Adipose tissue (tissue), 3 donors: ENCODE results near the gene TMC1. TPM values are rescaled to one million over a fixed set of nuclear protein-coding genes. Genes with fewer than 3 reads are reported as not detected.

Experiments
- H3K27ac ChIP-seq: one replicate; pipeline ENCODE4 v1.5.1; 2013; ENCODE audit warnings: low read depth, low read length
- WGBS, 3 donors: extraction: QIAGEN DNeasy Blood & Tissue Kit; methylation state at CpG; one replicate each; pipeline ENCODE4 v1.1.7; 2013; 5-methylcytosine and 5-hydroxymethylcytosine counted together
- polyA plus RNA-seq, 3 donors: library from polyadenylated mRNA; stranded (reverse); fragments of 200-250 nt; gene quantifications; one replicate each; pipeline ENCODE4 v1.2.3, GENCODE V29; 2013
- donor health status: healthy with polysubstance abuse.
- donor health status: Bipolar disorder and iron deficiency.
- donor health status: healthy.

TMC1 gene
- polyA plus RNA-seq, 3 donors: 0.19 to 1.9 TPM; not detected in 1

DNA sequence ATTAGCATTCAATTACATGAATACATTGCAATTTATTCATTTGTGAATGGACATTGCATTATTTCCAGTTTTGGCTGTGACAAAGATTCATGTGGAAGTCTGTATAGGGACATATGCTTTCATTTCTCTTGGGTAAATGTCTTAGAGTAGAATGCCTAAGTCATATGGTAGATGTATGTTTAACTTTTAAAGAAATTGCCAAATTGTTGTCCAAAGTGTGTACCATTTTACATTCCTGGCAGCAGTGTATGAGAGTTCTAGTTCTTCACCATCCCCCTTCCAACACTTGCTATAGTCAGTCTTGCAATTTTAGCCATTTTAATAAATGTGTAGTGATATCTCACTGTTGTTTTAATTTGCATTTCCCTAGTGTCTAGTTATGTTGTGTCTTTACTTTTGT, 122.2 kb downstream of the TMC1 start:
- no peak overlapping the region for H3K27ac ChIP-seq

DNA sequence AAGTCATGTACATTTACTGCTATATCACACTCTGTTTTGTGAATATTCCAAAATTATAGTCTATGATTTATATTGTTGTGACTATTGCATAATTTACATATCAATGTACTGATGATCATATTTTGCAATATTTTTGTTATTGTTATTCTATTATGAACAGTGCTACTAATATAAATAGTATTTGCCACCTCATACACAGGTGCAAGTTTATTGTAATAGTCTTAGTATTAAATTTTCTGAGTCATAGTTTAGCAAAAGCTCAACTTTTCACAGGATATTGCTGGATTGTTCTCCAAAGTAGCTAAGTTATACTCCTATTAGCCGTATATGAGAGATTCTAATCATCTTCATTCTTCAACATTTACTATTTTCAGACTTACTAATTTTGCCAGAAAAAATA, 124.7 kb downstream of the TMC1 start:
- 70 to 80% (median 79%) methylated on average over 1 of the region's 1 CpG for WGBS, 3 donors
- H3K27ac ChIP-seq: no peak overlapping the region

DNA sequence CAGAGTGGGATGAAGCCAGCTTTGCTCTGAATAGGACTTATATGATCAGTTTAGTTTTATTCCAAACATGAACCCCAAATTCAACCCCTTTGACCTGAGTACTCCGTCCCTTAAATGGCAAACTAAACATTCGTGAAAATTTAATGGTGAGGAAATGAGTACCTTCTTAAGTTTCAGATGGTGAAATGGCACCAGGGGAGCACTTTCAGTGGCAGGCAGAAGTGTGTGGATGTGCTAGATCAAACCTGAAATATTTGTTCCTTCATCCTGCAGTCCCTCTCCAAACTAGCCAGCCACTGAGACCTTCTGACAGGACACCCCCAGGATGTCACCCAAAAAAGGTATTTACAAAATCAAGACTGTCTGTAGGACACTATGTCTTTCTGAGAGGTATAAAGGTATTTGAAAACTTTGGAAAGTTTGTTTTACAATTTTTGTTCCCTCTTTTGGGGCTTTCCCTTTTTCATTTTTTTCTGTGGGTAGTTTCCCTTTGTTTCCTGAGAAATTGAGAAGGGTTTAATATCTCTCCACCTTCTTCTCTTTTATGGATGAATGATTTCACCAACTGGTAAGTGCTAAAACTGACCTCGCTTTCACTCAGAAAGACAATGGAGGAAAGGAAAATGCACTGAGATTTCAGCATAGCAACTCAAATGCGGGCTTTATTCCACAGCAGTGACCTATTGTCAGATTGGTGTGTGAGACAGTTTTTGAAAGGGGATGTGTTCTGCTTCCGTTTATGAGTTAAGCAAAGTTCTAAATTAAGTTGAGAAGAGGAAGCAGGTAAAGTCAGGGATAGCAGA, 127.1 kb downstream of the TMC1 start:
- no peak overlapping the region for H3K27ac ChIP-seq
- 52 to 66% (median 55%) methylated on average over 5 of the region's 5 CpGs for WGBS, 3 donors

DNA sequence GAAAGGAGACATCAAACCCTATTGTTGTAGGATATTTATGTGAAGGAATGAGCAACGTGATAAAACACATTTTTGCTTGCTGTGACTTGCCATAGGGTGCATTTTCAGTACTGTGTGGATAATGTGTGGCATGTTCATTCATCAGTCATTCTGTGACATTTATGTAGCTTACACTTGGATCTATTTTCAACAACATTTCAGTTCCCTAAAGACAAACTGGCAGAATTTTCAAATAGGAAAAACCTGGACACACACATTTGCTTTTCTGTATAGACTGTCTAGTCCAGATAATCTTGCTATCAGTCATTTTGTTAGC, 127.7 kb downstream of the TMC1 start:
- WGBS, 3 donors: 8 to 23% (median 8%) methylated on average over 1 of the region's 1 CpG
- H3K27ac ChIP-seq: no peak overlapping the region

DNA sequence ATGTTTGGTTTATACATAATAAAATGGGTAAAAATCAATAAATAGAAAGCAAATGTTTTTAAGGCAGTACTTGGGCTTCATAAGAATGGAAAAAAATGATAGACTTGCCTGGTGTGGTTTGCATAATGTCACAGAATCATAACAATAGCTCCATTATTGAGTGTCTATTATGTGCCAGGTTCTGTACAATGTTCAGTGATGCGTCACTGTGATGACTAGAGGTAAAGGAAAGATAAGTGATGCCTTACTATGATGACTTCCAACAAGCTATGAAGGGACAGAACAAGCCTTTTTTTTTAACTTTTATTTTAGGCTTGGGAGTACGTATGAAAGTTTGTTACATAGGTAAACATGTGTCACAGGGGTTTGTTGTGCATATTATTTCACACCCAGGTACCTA, 128.8 kb downstream of the TMC1 start:
- no peak overlapping the region for H3K27ac ChIP-seq
- 68 to 92% (median 88%) methylated on average over 2 of the region's 2 CpGs for WGBS, 3 donors

DNA sequence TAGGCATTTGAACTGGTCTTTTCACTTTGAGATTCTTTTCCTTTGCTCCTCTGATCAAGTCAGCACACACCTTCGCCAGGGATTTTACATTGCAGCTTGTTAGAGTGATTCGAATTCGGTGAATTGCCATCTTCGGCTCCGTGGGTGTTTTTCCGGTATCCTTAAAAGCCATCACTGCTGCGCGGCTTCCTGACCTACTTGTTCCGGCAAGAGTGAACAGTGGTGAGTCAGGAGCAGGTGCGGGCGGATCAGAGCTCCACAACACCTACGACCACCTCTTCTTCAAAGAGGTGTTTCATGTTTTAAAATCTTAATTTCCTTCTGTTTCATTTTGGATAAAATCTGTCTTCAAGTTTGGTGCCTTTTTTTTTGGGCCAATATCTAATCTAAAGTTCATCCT, 134.6 kb downstream of the TMC1 start:
- H3K27ac ChIP-seq: no peak overlapping the region
- WGBS, 3 donors: 90 to 96% (median 95%) methylated on average over 12 of the region's 12 CpGs

DNA sequence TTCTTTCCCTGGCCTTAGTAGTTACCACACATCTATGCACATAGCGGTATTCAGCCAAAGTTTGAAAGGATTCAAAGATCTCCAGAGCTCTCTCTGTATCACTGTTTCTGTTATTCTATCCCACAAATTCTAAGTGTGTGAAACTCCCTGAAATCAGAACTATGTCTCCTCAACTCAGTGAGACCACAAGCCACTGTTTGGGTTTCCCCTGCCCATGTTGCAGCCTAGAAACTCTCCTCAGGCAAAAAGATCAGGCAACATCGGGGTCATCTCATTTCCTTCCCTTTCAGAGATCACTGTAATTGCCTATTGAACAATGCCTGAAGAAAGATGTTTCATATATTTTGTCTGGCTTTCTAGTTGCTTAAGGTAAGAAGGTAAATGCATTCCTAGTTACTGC, 135.6 kb downstream of the TMC1 start:
- no peak overlapping the region for H3K27ac ChIP-seq
- WGBS, 3 donors: 75 to 88% (median 77%) methylated on average over 2 of the region's 2 CpGs

DNA sequence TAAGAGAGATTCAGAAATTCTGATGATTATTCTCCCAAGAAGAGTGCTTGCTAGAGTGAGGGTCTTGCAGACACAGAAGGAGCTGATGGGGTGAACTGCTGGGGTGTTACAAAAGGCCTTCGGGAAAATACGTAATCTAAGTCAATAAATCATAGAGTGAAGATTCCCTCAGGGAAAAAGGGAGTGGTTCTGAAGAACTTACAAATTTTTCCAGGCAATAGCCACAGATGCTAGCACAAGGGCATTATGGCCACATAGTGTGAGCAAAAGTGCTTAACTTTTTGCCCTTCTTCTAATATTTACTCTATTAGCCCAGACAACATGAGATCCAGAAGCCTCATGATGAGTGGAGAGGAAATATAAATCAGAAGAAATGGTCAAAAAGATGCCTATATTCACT, 137.3 kb downstream of the TMC1 start:
- no peak overlapping the region for H3K27ac ChIP-seq
- 56 to 75% (median 65%) methylated on average over 2 of the region's 2 CpGs for WGBS, 3 donors

DNA sequence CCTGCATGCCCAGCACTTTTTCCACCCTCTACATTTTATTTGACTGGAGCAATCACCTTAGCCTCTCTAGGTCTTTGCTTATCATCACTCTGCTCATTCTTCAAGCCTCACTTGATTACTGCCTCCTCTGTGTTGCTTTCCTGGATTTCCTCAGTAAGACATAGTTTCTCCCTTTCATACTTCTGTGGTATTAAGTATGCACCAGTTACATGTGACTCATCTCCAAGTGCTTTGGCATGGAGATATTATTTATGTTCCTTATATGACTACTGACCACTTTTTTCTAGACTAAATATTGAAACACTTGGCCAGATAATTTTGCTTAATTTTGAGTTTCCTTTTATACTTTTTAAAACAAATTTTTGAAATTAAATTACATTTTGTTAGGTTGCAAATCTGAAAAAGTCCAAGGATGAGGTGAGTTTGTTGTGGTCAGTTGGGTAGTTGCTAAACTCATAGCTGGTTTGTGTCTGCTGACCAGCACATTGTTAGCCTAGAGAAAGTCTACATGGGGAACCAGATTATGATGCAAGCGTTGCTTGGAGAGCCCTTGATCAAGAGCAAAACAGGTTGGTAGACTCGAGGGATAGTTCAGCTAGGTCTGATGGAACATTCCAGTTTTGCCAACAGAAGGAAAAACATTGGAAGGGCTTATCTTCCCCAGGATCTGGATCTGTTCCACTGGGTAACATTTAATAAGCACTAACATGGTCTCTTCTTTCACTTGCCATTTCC, 140.2 kb downstream of the TMC1 start:
- H3K27ac ChIP-seq: no peak overlapping the region
- WGBS, 3 donors: 63 to 84% (median 78%) methylated on average over 2 of the region's 2 CpGs

DNA sequence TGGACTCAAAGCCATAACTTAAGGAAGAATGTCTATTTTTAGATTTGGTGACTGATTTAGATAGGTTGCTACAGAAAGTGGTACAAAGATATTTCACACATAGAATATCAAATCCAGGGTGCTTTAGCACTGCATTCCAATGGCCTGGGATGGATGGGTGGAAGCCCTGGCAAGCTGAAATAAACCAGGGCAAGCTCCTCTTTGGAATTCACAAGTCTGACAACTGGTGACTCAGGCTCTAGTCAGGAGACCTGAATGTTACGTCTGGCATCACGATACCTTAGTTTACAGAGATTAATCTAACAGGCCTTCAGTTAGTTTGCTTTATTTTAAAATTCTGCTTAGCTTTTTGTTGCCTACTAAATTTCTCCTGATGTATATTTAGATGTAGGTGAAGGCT, 144.0 kb downstream of the TMC1 start:
- 81 to 94% (median 90%) methylated on average over 2 of the region's 2 CpGs for WGBS, 3 donors
- no peak overlapping the region for H3K27ac ChIP-seq

DNA sequence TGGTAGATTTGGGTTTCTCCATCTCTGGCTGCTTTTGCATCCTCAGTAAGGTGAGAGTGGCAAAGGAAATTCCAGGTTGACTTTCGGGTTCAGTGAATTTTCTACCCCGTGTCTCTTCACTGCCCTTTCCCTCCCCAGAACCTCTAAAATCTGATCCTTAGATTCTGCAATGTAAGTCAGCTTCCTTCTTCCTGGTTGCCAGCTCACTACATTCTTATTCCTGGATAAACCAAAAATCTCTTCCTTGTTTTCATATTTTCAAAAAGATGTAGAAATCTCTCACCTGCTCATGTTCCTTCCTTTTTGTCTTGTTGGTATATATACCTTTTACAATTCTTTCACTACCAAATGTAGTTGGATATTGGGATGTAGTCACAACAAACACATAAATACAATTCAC, 145.8 kb downstream of the TMC1 start:
- H3K27ac ChIP-seq: no peak overlapping the region
- WGBS, 3 donors: 78 to 86% (median 86%) methylated on average over 2 of the region's 2 CpGs

DNA sequence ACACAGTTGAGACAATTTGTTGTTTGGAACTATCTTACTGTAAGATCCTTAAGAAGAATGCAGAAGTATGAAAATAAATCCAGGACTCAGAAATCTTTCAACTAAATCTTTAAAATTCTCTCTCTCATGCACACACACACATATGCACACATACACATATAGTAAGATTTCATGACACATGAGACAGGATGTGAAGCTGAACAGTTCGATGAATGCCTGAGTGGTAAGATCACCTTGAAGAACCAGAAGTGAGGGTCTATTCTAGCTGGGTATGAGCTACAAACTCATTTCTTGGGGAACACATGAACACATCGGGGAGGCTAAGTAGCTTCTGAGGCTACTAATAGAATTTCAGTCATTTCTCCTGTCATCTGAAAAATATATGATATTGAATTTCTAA, 153.6 kb downstream of the TMC1 start:
- no peak overlapping the region for H3K27ac ChIP-seq
- 83 to 91% (median 91%) methylated on average over 2 of the region's 2 CpGs for WGBS, 3 donors

DNA sequence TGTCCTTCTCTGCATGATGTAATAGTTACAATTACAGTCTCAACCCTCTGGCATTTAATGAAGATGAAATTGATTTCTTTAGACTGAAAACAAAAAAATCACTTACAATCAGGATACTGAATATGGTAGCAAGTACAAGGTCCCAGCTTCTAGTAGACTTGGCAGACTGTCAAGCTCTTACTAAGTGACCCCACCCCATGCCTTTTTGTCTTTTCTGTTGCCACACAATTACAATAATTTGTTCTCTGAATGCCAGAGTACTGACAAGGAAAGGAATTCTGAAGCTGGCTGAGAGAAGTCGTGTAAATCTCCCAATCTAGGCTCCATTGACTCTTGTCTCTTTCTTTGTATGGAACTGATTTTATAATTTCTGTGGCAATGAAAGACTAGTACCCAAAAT, 154.2 kb downstream of the TMC1 start:
- 36 to 60% (median 51%) methylated on average over 1 of the region's 1 CpG for WGBS, 3 donors
- no peak overlapping the region for H3K27ac ChIP-seq

DNA sequence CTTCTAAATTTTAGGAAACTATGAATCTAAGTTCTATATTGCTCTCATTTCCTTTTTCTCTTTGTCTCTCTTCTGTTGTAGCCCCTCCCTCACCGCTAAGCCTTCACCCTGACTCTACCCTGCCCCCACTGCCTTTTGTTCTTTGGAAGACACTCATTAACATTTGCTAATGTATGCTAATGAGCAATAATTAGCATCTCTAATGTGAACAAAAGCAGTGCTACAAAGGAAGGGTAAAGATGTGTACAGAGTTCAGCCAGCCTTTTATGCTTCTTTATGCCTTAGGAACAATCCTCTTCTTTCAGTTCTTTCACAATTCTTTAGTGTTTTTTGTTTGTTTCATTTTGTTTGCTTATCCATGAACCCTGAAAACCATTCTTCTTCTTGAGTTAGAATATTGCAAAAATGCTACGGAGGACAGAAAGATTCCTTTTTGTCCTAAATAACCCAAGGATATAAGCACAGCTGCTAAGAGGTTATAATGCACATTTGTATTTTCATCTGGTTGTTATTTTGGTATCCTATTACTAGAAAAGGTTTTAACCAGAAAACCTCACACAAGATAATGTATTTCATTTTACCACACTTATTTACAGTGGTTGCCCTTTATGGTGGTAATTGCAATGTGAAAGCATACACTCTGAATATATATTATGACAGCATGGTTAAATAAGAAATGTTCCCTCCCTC, 159.3 kb downstream of the TMC1 start:
- WGBS, 3 donors: 28 to 61% (median 46%) methylated on average over 2 of the region's 2 CpGs

DNA sequence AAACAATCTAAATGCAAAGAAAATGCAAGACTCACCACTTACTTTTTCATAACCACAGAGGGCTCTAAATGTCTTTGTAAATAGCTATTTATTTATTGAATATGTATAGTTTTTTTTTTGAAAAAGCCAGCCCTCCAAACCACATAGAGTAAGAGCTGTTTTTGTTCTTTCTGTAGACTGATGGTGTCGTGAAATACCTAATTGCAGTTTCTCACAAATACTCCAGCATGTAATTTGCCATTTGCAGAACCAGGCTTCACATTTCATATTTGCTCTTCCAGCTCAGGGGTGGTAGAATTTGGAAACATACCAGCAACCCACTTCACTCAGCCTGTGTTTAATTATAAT, 159.8 kb downstream of the TMC1 start:
- no peak overlapping the region for H3K27ac ChIP-seq
- WGBS, 3 donors: 36 to 73% (median 62%) methylated on average over 1 of the region's 1 CpG

More for the DNA sequence above, 159.3 kb downstream of the TMC1 start:
- no peak overlapping the region for H3K27ac ChIP-seq

DNA sequence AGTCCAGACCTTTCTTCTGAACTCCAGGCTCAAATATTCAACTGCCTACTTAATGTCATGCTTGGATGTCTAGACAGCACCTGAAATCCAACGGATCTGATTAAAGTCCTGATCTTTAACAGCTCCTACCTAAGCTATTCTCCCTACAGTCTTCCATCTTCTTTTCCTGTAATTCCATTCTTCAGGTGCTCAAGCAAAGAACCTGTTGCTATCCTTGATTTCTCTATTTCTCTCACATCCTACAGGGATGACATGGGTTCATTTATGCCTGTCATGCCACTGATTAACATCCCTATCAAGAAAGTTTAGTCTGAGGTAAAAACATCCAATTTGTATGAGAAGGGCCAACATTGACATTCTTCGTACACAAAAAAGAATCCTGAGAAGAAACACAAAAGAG, 163.2 kb downstream of the TMC1 start:
- WGBS, 3 donors: 75 to 90% (median 89%) methylated on average over 2 of the region's 2 CpGs
- H3K27ac ChIP-seq: no peak overlapping the region

DNA sequence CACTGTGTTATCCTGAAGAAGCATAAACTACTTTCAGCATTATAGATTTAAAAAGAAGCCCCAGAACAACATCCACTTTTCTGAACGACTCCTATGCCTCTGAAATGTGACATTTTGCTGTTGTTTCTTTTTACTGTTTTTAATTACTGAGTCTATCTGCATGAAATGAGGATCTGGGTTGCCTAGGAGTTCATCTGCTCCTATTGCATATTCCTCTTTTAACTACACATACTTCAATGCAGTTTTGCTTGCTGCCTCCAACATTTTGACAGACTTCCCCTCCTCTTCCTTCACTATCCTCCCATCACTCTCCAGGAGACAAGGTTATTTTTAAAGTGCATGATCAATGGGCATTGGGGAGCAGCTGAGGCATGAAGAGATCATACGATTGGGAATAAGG, 164.5 kb downstream of the TMC1 start:
- 55 to 70% (median 65%) methylated on average over 2 of the region's 2 CpGs for WGBS, 3 donors
- no peak overlapping the region for H3K27ac ChIP-seq

DNA sequence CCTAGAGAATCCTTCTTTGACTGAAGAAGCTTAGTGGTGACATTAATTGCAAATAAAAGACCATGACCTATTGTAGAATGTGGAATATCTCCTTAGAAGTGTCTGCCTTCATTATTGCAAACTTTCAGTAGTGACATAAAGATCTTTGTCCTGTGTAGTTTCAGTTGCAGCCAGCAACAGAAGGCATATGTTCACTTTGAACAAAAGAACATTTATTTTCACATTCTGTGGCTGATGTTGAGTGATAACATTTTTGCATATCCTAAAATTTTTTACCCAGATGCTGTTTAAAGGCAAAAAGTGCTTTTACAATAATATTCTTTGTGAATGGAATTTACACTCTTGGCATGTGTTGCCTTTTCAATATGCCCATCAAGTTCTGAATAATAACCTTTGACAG, 165.9 kb downstream of the TMC1 start:
- no peak overlapping the region for H3K27ac ChIP-seq

DNA sequence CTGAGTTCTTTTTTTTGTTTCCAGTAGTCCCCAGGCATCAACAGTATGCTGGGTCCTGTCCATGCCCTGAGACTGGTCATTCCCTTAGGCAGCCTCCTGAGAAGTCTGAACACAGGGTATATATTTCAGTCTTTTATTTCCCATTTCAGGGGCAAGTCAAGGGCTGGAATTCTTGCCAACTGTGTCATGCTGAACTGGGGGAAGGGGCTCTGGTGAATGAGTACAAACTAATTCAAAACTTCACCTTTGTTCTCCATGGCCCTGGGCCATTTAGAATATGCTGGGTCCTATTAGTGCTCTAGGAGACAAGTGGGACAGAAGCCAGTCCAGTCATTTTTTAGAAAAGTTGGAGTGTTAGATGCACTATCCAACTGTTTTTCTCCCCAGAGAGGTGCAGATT, 170.3 kb downstream of the TMC1 start:
- H3K27ac ChIP-seq: no peak overlapping the region

DNA sequence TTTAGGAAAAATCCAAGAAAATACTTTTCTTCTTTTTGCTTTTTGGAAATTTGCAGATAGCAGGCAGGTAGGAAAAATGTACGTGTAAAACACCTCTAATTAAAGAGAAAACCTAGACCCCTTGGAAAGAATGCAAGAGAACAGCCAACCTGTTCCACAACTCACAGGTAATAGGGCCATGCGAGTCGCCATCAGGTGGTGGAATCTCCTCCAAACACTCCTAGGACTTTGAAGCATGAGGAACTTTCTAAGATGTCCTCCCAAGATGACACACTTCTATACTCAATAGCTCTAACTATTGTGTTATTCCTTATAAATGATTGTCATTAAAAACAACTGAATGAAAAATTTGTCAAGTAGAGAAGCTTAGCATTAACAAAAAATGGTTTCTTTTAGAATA, 174.0 kb downstream of the TMC1 start:
- WGBS, 3 donors: 72 to 91% (median 91%) methylated on average over 3 of the region's 3 CpGs
- no peak overlapping the region for H3K27ac ChIP-seq
